Stimulated activated CD4-positive, alpha-beta T cell treated with anti-CD3 and anti-CD28 coated beads, TNF-alpha, amount 100 ng/mL, for 24 hours (primary cell): Measurements from ENCODE around the gene CENPP.
"Not testable (repeated sequence)": the region's sequence is repeated elsewhere in the genome, so short reads cannot be mapped to it uniquely, and the experiment has no call there.

Experiments
- DNase-seq, 3 experiments: peaks; one replicate each; pipeline ENCODE4 v3.0.0-alpha.2; 2020; ENCODE audit warnings: low read depth in 3 of 3

CENPP gene

GRCh38 chr9:92595075-92595474 lies 269.3 kb downstream of the CENPP start:
- DNase-seq = not testable (repeated sequence)

- DNase-seq = no peak
These were observed 270.2 kb downstream of the CENPP start for GRCh38 chr9:92595930-92596329.

GRCh38 chr9:92598382-92598781 lies 272.6 kb downstream of the CENPP start:
- no peak for DNase-seq

- DNase-seq = no peak
These were observed 274.2 kb downstream of the CENPP start for GRCh38 chr9:92599938-92600461.

GRCh38 chr9:92600462-92601261 lies 274.9 kb downstream of the CENPP start:
- DNase-seq = no peak

- DNase-seq = no peak
These were observed 275.7 kb downstream of the CENPP start for GRCh38 chr9:92601451-92601850.

GRCh38 chr9:92602413-92602812 lies 276.7 kb downstream of the CENPP start:
- no peak for DNase-seq

- no peak for DNase-seq
These were observed 277.3 kb downstream of the CENPP start for GRCh38 chr9:92603100-92603499.

GRCh38 chr9:92603990-92604389 lies 278.2 kb downstream of the CENPP start:
- DNase-seq = no peak

- DNase-seq = no peak
These were observed 279.5 kb downstream of the CENPP start for GRCh38 chr9:92605224-92605623.

GRCh38 chr9:92607088-92607487 lies 281.3 kb downstream of the CENPP start:
- no peak for DNase-seq

- DNase-seq = no peak
These were observed 282.0 kb downstream of the CENPP start for GRCh38 chr9:92607773-92608172.

GRCh38 chr9:92608241-92608908 lies 282.6 kb downstream of the CENPP start:
- DNase-seq = no peak

GRCh38 chr9:92608909-92609445 lies 283.2 kb downstream of the CENPP start:
- no peak for DNase-seq

- DNase-seq = no peak
These were observed 285.0 kb downstream of the CENPP start for GRCh38 chr9:92610470-92611420.

- no peak for DNase-seq
These were observed 286.0 kb downstream of the CENPP start for GRCh38 chr9:92611621-92612285.

GRCh38 chr9:92612292-92612691 lies 286.5 kb downstream of the CENPP start:
- DNase-seq = no peak

GRCh38 chr9:92612816-92613215 lies 287.1 kb downstream of the CENPP start:
- no peak for DNase-seq

- DNase-seq = no peak
These were observed 287.7 kb downstream of the CENPP start for GRCh38 chr9:92613268-92614122.

- no peak for DNase-seq
These were observed 288.4 kb downstream of the CENPP start for GRCh38 chr9:92614123-92614510.
